PC-3 (cell line): Measurements from ENCODE around the gene RNF14.

ENCODE experiments used
- EZH2 ChIP-seq: fragments of 300-600 bp; sonication (generic); IDR thresholded peaks from one replicate; pipeline ENCODE4 v1.6.1; 2017; ENCODE audit warnings: antibody characterized with exemption, mild to moderate bottlenecking, low read length; ENCODE audit not compliant: unreplicated experiment
- EZH2phosphoT487 ChIP-seq: fragments of 300-600 bp; sonication (generic); IDR thresholded peaks from 2 replicates; pipeline ENCODE4 v1.6.1; 2018; ENCODE audit warnings: mild to moderate bottlenecking, antibody characterized with exemption, low read length, borderline replicate concordance
- TF ChIP-seq, protein P1 (sequence below): fragments of 300-600 bp; sonication (generic); conservative IDR thresholded peaks from 2 replicates; pipeline ENCODE4 v1.5.1; 2017; ENCODE audit warnings: antibody characterized with exemption, low read depth, mild to moderate bottlenecking, low read length

DNA sequence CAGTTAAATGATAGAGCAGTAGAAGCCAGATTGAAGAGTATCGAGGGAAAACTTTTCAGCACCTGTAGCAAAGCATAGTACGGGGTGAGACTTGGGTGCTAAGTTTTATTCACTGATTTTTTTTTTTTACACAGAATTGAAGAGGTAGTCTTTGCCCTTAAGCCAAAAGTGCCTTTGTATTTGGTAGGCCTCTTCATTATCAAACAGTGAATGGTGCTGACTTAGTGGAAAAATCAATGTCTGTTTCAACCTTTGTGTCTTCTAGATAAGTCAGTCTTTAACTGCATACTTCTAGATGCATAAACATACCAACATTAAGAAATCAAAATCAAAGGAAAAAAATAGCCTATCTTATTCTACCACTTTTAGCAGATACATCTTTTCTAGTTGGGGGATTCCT, 13.7 kb downstream of the RNF14 start:
- TF ChIP-seq, protein P1, sequence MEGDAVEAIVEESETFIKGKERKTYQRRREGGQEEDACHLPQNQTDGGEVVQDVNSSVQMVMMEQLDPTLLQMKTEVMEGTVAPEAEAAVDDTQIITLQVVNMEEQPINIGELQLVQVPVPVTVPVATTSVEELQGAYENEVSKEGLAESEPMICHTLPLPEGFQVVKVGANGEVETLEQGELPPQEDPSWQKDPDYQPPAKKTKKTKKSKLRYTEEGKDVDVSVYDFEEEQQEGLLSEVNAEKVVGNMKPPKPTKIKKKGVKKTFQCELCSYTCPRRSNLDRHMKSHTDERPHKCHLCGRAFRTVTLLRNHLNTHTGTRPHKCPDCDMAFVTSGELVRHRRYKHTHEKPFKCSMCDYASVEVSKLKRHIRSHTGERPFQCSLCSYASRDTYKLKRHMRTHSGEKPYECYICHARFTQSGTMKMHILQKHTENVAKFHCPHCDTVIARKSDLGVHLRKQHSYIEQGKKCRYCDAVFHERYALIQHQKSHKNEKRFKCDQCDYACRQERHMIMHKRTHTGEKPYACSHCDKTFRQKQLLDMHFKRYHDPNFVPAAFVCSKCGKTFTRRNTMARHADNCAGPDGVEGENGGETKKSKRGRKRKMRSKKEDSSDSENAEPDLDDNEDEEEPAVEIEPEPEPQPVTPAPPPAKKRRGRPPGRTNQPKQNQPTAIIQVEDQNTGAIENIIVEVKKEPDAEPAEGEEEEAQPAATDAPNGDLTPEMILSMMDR, result no peak
- no peak for TF ChIP-seq EZH2phosphoT487
- no peak for TF ChIP-seq EZH2
